Smooth muscle cell (in vitro differentiated cells): Measurements from ENCODE around the gene RRAGB. TPM values are rescaled to one million over a fixed set of nuclear protein-coding genes. Genes with fewer than 3 reads are reported as not detected.
"Not testable (repeated sequence)": the region's sequence is repeated elsewhere in the genome, so short reads cannot be mapped to it uniquely, and the experiment has no call there.

Experiments
- DNase-seq: peaks from one replicate; lab custom pipeline; 2025; ENCODE audit not compliant: unreplicated experiment; lab: John Stamatoyannopoulos, UW
- H2AFZ ChIP-seq: fragments of 200-600 bp; sonication (generic); 2 replicates; pipeline ENCODE4 v1.6.0; 2016; ENCODE audit warnings: antibody characterized with exemption, low read depth, mild to moderate bottlenecking
- H3F3A ChIP-seq: fragments of 200-600 bp; sonication (generic); 2 replicates; pipeline ENCODE4 v1.6.0; 2017; ENCODE audit warnings: antibody characterized with exemption, low read depth
- H3K27ac ChIP-seq: fragments of 200-600 bp; sonication (generic); 2 replicates; pipeline ENCODE4 v1.5.1; 2016; ENCODE audit warnings: low read depth, mild to moderate bottlenecking
- H3K27me3 ChIP-seq: fragments of 200-600 bp; sonication (generic); 2 replicates; pipeline ENCODE4 v1.6.1; 2016; ENCODE audit warnings: low read depth, mild to moderate bottlenecking
- H3K36me3 ChIP-seq: fragments of 200-600 bp; sonication (generic); 2 replicates; pipeline ENCODE4 v1.5.1; 2016; ENCODE audit warnings: low read depth
- H3K4me1 ChIP-seq: fragments of 200-600 bp; sonication (generic); 2 replicates; pipeline ENCODE4 v1.5.1; 2016; ENCODE audit warnings: low read depth
- H3K4me2 ChIP-seq: fragments of 200-600 bp; sonication (generic); 2 replicates; pipeline ENCODE4 v1.6.0; 2016; ENCODE audit warnings: mild to moderate bottlenecking
- H3K4me3 ChIP-seq: fragments of 200-600 bp; sonication (generic); 2 replicates; pipeline ENCODE4 v1.5.1; 2016; ENCODE audit warnings: mild to moderate bottlenecking
- H3K79me2 ChIP-seq: fragments of 200-600 bp; sonication (generic); 2 replicates; pipeline ENCODE4 v1.6.0; 2016; ENCODE audit warnings: low read depth, mild to moderate bottlenecking
- H3K9ac ChIP-seq: fragments of 200-600 bp; sonication (generic); 2 replicates; pipeline ENCODE4 v1.6.0; 2016; ENCODE audit warnings: low read depth
- H3K9me3 ChIP-seq: fragments of 200-600 bp; sonication (generic); replicated peaks from 2 replicates; pipeline ENCODE4 v1.5.1; 2016; ENCODE audit warnings: low read depth
- H4K20me1 ChIP-seq: fragments of 200-600 bp; sonication (generic); 2 replicates; pipeline ENCODE4 v1.6.0; 2016; ENCODE audit warnings: low read depth
- WGBS: methylation state at CpG from one replicate; pipeline ENCODE4 v1.1.7; 2016; ENCODE audit warnings: low lambda C conversion rate; 5-methylcytosine and 5-hydroxymethylcytosine counted together
- polyA plus RNA-seq: library from polyadenylated mRNA; unstranded; fragments of >200 nt; fragmentation: Nextera tagmentation; extraction: Ambion mirVana; gene quantifications from 2 replicates; pipeline ENCODE4 v1.2.1, GENCODE V29; 2016
- total RNA-seq: library from RNA; depleted of rRNA; stranded (reverse); fragments of >200 nt; gene quantifications from 2 replicates; pipeline ENCODE4 v1.2.3, GENCODE V29; 2014
- TF ChIP-seq, protein P1 (sequence below): fragments of 200-600 bp; sonication (generic); IDR thresholded peaks from 2 replicates; pipeline ENCODE4 v1.5.1; 2017; ENCODE audit warnings: borderline replicate concordance, mild to moderate bottlenecking, antibody characterized with exemption; ENCODE audit not compliant: insufficient read depth, poor library complexity, severe bottlenecking

The RRAGB gene
- total and polyA plus RNA-seq, 2 experiments from 2014 or later, result 21.3 to 26.0 TPM

DNA sequence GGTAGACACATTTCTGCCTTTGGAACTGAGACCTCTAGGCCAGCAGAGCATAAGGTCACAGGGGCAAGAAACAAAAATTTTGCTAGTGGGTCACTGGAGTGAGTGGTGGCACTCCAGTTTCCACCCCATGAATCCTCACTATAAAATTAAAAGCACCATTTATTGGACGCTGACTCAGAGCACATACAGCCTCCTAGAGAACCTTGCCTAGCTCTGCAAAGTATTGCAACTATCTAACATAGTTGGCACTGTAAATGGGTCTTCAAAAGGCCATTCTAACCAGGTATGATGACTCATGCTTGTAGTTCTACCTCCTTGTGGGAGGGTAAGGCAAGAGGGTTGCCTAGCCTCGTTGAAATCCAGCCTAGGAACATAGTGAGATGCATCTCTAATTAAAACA lies 25.1 kb downstream of the RRAGB start:
- no peak overlapping the region for H3K9ac ChIP-seq
- H2AFZ ChIP-seq, result no peak overlapping the region
- no peaks in the 10 kb centered on the region for H3K79me2 ChIP-seq
- no peak for DNase-seq
- WGBS, result 53% methylated on average over 2 of the region's 2 CpGs
- no peaks in the 10 kb centered on the region for H3K4me1 ChIP-seq
- H3K36me3 ChIP-seq, result no peaks in the 10 kb centered on the region
- H3K27ac ChIP-seq, result no peak overlapping the region
- TF ChIP-seq, protein P1, sequence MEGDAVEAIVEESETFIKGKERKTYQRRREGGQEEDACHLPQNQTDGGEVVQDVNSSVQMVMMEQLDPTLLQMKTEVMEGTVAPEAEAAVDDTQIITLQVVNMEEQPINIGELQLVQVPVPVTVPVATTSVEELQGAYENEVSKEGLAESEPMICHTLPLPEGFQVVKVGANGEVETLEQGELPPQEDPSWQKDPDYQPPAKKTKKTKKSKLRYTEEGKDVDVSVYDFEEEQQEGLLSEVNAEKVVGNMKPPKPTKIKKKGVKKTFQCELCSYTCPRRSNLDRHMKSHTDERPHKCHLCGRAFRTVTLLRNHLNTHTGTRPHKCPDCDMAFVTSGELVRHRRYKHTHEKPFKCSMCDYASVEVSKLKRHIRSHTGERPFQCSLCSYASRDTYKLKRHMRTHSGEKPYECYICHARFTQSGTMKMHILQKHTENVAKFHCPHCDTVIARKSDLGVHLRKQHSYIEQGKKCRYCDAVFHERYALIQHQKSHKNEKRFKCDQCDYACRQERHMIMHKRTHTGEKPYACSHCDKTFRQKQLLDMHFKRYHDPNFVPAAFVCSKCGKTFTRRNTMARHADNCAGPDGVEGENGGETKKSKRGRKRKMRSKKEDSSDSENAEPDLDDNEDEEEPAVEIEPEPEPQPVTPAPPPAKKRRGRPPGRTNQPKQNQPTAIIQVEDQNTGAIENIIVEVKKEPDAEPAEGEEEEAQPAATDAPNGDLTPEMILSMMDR, result no peak
- no peaks in the 10 kb centered on the region for H3K9me3 ChIP-seq
- no peak overlapping the region for H3K4me3 ChIP-seq
- no peaks in the 10 kb centered on the region for H4K20me1 ChIP-seq
- no peaks in the 10 kb centered on the region for H3F3A ChIP-seq
- H3K4me2 ChIP-seq, result no peak overlapping the region
- H3K27me3 ChIP-seq, result no peaks in the 10 kb centered on the region

DNA sequence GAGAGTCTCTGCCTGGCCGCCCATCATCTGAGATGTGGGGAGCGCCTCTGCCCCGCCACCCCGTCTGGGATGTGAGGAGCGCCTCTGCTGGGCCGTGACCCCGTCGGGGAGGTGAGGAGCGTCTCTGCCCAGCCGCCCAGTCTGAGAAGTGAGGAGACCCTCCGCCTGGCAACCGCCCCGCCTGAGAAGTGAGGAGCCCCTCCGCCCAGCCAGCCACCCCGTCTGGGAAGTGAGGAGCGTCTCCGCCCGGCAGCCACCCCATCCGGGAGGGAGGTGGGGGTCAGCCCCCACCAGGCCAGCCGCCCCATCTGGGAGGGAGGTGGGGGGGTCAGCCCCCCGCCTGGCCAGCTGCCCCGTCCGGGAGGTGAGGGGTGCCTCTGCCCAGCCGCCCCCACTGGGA lies 30.9 kb downstream of the RRAGB start:
- not testable (repeated sequence) for H3K27ac ChIP-seq, H3K27me3 ChIP-seq, H3K9me3 ChIP-seq, H4K20me1 ChIP-seq, H3K79me2 ChIP-seq, H3K36me3 ChIP-seq, H3F3A ChIP-seq, H3K4me3 ChIP-seq, H2AFZ ChIP-seq, H3K4me1 ChIP-seq, H3K4me2 ChIP-seq, DNase-seq, H3K9ac ChIP-seq
- 95% methylated on average over 13 of the region's 24 CpGs for WGBS

DNA sequence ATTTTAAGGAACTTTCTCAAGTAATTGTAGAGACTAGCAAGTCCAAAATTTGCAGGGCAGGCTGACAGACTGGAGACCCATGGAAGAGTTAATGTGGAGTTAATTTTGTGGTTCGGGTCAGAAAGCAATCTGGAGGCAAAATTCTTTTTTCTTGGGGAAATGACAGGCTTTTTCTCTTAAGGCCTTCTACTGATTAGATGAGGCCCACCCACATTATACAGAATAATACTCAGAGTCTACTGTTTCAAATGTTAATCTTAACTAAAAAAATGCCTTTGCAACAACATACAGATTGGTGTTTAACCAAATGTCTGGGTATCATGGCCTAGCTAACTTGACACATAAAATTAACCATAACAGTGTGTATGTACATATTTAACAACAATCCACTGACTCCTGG lies 32.7 kb downstream of the RRAGB start:
- H4K20me1 ChIP-seq, result no peaks in the 10 kb centered on the region
- 77% methylated on average over 1 of the region's 1 CpG for WGBS
- TF ChIP-seq, protein P1, result no peak

DNA sequence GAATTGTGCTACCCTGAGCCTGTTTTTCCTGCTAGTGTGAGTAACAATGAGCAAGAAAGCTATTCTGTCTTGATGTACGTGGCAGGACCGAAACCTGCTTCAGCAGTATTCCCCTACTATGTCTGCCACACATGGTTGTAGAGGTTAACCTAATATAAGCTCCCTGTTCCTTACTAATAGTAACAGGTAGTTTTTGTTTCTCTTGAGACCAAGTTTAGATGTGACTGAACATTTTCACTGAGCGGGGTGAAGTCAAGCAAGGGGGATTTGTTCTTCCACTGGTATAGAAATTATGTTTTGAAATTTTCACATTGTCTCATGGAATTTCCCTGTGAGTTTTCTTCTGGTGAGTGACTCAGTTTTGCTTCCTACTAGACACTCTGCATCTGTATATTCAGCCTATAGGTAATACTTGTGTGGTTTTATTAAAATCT lies 37.3 kb downstream of the RRAGB start:
- Histone ChIP-seq H3K9ac (no peak overlapping the region), H3K4me3 (no peak overlapping the region), H3K4me1 (peaks cover 3% of the 10 kb centered on the region), H3K4me2 (no peak overlapping the region), H3K79me2 (no peaks in the 10 kb centered on the region), H4K20me1 (no peaks in the 10 kb centered on the region), H3K27me3 (no peaks in the 10 kb centered on the region), H3F3A (no peaks in the 10 kb centered on the region), H2AFZ (no peak overlapping the region), H3K27ac (peak overlapping the region; percentile 58), H3K36me3 (no peaks in the 10 kb centered on the region), H3K9me3 (no peaks in the 10 kb centered on the region)
- no peak for DNase-seq
- TF ChIP-seq, protein P1, result no peak
- 76% methylated on average over 3 of the region's 3 CpGs for WGBS

More for the DNA sequence above, 32.7 kb downstream of the RRAGB start:
- Histone ChIP-seq H3K9me3 (no peaks in the 10 kb centered on the region), H3K27me3 (no peaks in the 10 kb centered on the region), H3K4me2 (no peak overlapping the region), H3K9ac (no peak overlapping the region), H3K27ac (no peak overlapping the region), H2AFZ (no peak overlapping the region), H3K36me3 (no peaks in the 10 kb centered on the region), H3F3A (no peaks in the 10 kb centered on the region), H3K4me1 (no peaks in the 10 kb centered on the region), H3K4me3 (no peak overlapping the region), H3K79me2 (no peaks in the 10 kb centered on the region)
- no peak for DNase-seq
